Stomach smooth muscle (tissue), 2 donors: ENCODE measurements around the gene GRID1.

Experiments used
- H3K27ac ChIP-seq: one replicate; pipeline ENCODE4 v1.7.0; 2013; ENCODE audit warnings: mild to moderate bottlenecking, low read length, inconsistent platforms
- H3K27me3 ChIP-seq, 2 donors: one replicate each; pipeline ENCODE4 v1.7.0; 2013; ENCODE audit warnings: low read length in 2 of 2; ENCODE audit not compliant: insufficient read depth in 2 of 2, control insufficient read depth in 1 of 2
- H3K36me3 ChIP-seq, 2 donors: one replicate each; pipeline ENCODE4 v1.7.0; 2013; ENCODE audit warnings: low read length in 2 of 2; ENCODE audit not compliant: control insufficient read depth in 2 of 2, insufficient read depth in 2 of 2
- H3K4me1 ChIP-seq: one replicate; pipeline ENCODE4 v1.7.0; 2013; ENCODE audit warnings: low read length; ENCODE audit not compliant: control insufficient read depth, insufficient read depth
- H3K4me3 ChIP-seq, 2 donors: one replicate each; pipeline ENCODE4 v1.7.0; 2013; ENCODE audit warnings: low read length in 2 of 2
- H3K9ac ChIP-seq, 2 donors: one replicate each; pipeline ENCODE4 v1.7.0; 2013; ENCODE audit warnings: low read length in 2 of 2, mild to moderate bottlenecking in 1 of 2
- H3K9me3 ChIP-seq, 2 donors: one replicate each; pipeline ENCODE4 v1.7.0; 2013; ENCODE audit warnings: low read length in 2 of 2; ENCODE audit not compliant: control insufficient read depth in 2 of 2
- donor health status: healthy.
- donor health status: Pancreatic carcinoma.

Gene GRID1

GRCh38 chr10:86345859-86346798 is 20.5 kb downstream of the GRID1 start:
- H3K27me3 ChIP-seq = no peaks in the 10 kb centered on the region
- H3K36me3 ChIP-seq = no peaks in the 10 kb centered on the region
- no peak overlapping the region for H3K4me3 ChIP-seq
- no peak overlapping the region for H3K27ac ChIP-seq
- H3K9ac ChIP-seq = no peak overlapping the region
- H3K4me1 ChIP-seq = peaks cover 2% of the 10 kb centered on the region
- no peaks in the 10 kb centered on the region for H3K9me3 ChIP-seq

GRCh38 chr10:86345296-86345858 is 21.2 kb downstream of the GRID1 start:
- Histone ChIP-seq H3K36me3 (no peaks in the 10 kb centered on the region), H3K27ac (no peak overlapping the region), H3K4me1 (no peaks in the 10 kb centered on the region), H3K27me3 (no peaks in the 10 kb centered on the region), H3K4me3 (no peak overlapping the region), H3K9me3 (no peaks in the 10 kb centered on the region), H3K9ac (no peak overlapping the region)

GRCh38 chr10:86344714-86345161 is 21.9 kb downstream of the GRID1 start:
- Histone ChIP-seq H3K4me1 (no peaks in the 10 kb centered on the region), H3K27me3 (no peaks in the 10 kb centered on the region), H3K36me3 (no peaks in the 10 kb centered on the region), H3K9ac (no peak overlapping the region), H3K4me3 (no peak overlapping the region), H3K9me3 (no peaks in the 10 kb centered on the region), H3K27ac (no peak overlapping the region)

GRCh38 chr10:86344281-86344680 is 22.3 kb downstream of the GRID1 start:
- no peak overlapping the region for H3K9ac ChIP-seq
- H3K27ac ChIP-seq = no peak overlapping the region
- no peaks in the 10 kb centered on the region for H3K36me3 ChIP-seq
- no peak overlapping the region for H3K4me3 ChIP-seq
- H3K27me3 ChIP-seq = no peaks in the 10 kb centered on the region
- H3K9me3 ChIP-seq = no peaks in the 10 kb centered on the region
- no peaks in the 10 kb centered on the region for H3K4me1 ChIP-seq

GRCh38 chr10:86343761-86344160 is 22.8 kb downstream of the GRID1 start:
- Histone ChIP-seq H3K27ac (no peak overlapping the region), H3K9ac (no peak overlapping the region), H3K9me3 (no peaks in the 10 kb centered on the region), H3K27me3 (no peaks in the 10 kb centered on the region), H3K4me3 (no peak overlapping the region), H3K4me1 (no peaks in the 10 kb centered on the region), H3K36me3 (no peaks in the 10 kb centered on the region)

- Histone ChIP-seq H3K4me1 (no peaks in the 10 kb centered on the region), H3K4me3 (no peak overlapping the region), H3K36me3 (no peaks in the 10 kb centered on the region), H3K27ac (no peak overlapping the region), H3K9ac (no peak overlapping the region), H3K27me3 (no peaks in the 10 kb centered on the region), H3K9me3 (no peaks in the 10 kb centered on the region)
These were observed 24.3 kb downstream of the GRID1 start for GRCh38 chr10:86342111-86342863.

GRCh38 chr10:86341361-86341811 is 25.2 kb downstream of the GRID1 start:
- Histone ChIP-seq H3K27ac (no peak overlapping the region), H3K27me3 (no peaks in the 10 kb centered on the region), H3K4me3 (no peak overlapping the region), H3K9me3 (no peaks in the 10 kb centered on the region), H3K9ac (no peak overlapping the region), H3K36me3 (no peaks in the 10 kb centered on the region), H3K4me1 (no peaks in the 10 kb centered on the region)

GRCh38 chr10:86340991-86341260 is 25.7 kb downstream of the GRID1 start:
- Histone ChIP-seq H3K27me3 (no peaks in the 10 kb centered on the region), H3K9ac (no peak overlapping the region), H3K27ac (no peak overlapping the region)

GRCh38 chr10:86340176-86340990 is 26.2 kb downstream of the GRID1 start:
- no peaks in the 10 kb centered on the region for H3K27me3 ChIP-seq
- no peak overlapping the region for H3K4me3 ChIP-seq
- H3K9me3 ChIP-seq = no peaks in the 10 kb centered on the region
- H3K27ac ChIP-seq = no peak overlapping the region
- H3K4me1 ChIP-seq = no peaks in the 10 kb centered on the region
- no peak overlapping the region for H3K9ac ChIP-seq
- no peaks in the 10 kb centered on the region for H3K36me3 ChIP-seq

More at GRCh38 chr10:86340991-86341260, 25.7 kb downstream of the GRID1 start:
- no peaks in the 10 kb centered on the region for H3K9me3 ChIP-seq
- no peaks in the 10 kb centered on the region for H3K4me1 ChIP-seq
- no peaks in the 10 kb centered on the region for H3K36me3 ChIP-seq
- H3K4me3 ChIP-seq = no peak overlapping the region

- no peak overlapping the region for H3K27ac ChIP-seq
- H3K9me3 ChIP-seq = no peaks in the 10 kb centered on the region
- H3K27me3 ChIP-seq = no peaks in the 10 kb centered on the region
- no peak overlapping the region for H3K4me3 ChIP-seq
- no peaks in the 10 kb centered on the region for H3K4me1 ChIP-seq
- H3K9ac ChIP-seq = no peak overlapping the region
- H3K36me3 ChIP-seq = no peaks in the 10 kb centered on the region
These were observed 27.2 kb downstream of the GRID1 start for GRCh38 chr10:86339226-86339865.
